Urinary bladder (tissue), 4 donors: ENCODE measurements around the gene EGLN3. TPM values are rescaled to one million over a fixed set of nuclear protein-coding genes. Genes with fewer than 3 reads are reported as not detected.

Experiments used
- DNase-seq: peaks from one replicate; pipeline ENCODE4 v3.0.0-alpha.2; 2015; ENCODE audit errors: extremely low spot score
- H3K27ac ChIP-seq: one replicate; pipeline ENCODE4 v1.5.1; 2013; ENCODE audit warnings: low read depth, mild to moderate bottlenecking, moderate library complexity
- H3K36me3 ChIP-seq: one replicate; pipeline ENCODE4 v1.6.1; 2013; ENCODE audit warnings: mild to moderate bottlenecking, moderate library complexity; ENCODE audit not compliant: insufficient read depth
- H3K4me1 ChIP-seq: one replicate; pipeline ENCODE4 v1.6.1; 2013; ENCODE audit warnings: mild to moderate bottlenecking, moderate library complexity; ENCODE audit not compliant: insufficient read depth
- H3K4me3 ChIP-seq: one replicate; pipeline ENCODE4 v1.5.1; 2013; ENCODE audit warnings: low read depth, low read length
- WGBS: extraction: QIAGEN DNeasy Blood & Tissue Kit; methylation state at CpG from one replicate; pipeline ENCODE4 v1.1.7; 2013; 5-methylcytosine and 5-hydroxymethylcytosine counted together
- polyA plus RNA-seq: library from polyadenylated mRNA; stranded (reverse); fragments of 200-250 nt; gene quantifications from one replicate; pipeline ENCODE4 v1.2.3, GENCODE V29; 2013
- total RNA-seq: library from RNA; depleted of rRNA; stranded (reverse); fragments of >200 nt; gene quantifications from one replicate; pipeline ENCODE4 v1.2.3, GENCODE V29; 2014
- donor health status: healthy with polysubstance abuse.
- donor health status: healthy.

EGLN3 gene
- total and polyA plus RNA-seq, 2 donors, result 54.6 to 65.8 TPM

DNA sequence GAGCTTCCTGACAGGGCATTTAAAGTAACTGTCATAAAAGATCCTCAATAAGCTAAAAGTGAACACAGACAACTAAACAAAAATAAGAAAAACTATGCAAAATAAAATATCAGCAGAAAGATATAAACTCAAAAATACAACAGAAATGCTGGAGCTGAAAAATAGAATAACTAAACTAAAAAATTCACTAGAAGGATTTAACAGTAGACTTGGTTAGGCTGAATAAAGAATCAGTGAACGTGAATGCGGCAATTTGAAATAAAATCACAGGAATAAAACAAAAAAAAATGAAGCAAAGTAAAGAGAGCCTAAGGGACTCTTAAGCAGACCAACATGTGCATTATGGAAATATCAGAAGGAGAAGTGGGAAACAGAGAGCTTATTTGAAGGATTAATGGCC lies 74.6 kb downstream of the EGLN3 start:
- H3K4me1 ChIP-seq, result no peaks in the 10 kb centered on the region
- no peaks in the 10 kb centered on the region for H3K36me3 ChIP-seq
- DNase-seq, result no peak
- H3K4me3 ChIP-seq, result no peak overlapping the region
- no peak overlapping the region for H3K27ac ChIP-seq
- over 99% methylated on average over 2 of the region's 2 CpGs for WGBS
